ENCODE measurements around the gene ST8SIA1.

- no peak for TF ChIP-seq CTCF (IDR thresholded peaks at IDR 0.05)
- TF ChIP-seq EZH2 (IDR thresholded peaks at IDR 0.05): no peak
- TF ChIP-seq EZH2phosphoT487 (IDR thresholded peaks at IDR 0.05): no peak
These were observed 22.2 kb downstream of the ST8SIA1 start for GRCh38 chr12:22312336-22312735.

Measured in neural progenitor cell (in vitro differentiated cells).